GM19328 (cell line): ENCODE measurements around the gene FRAS1.
"Not testable (repeated sequence)": the region's sequence is repeated elsewhere in the genome, so short reads cannot be mapped to it uniquely, and the experiment has no call there.

Source experiments
- ATAC-seq: cut with Tn5 transposase; IDR thresholded peaks from one replicate; pipeline ENCODE4 v1.9.1; 2021; ENCODE audit warnings: mild to moderate bottlenecking, moderate library complexity; ENCODE audit not compliant: unreplicated experiment

FRAS1 gene, protein sequence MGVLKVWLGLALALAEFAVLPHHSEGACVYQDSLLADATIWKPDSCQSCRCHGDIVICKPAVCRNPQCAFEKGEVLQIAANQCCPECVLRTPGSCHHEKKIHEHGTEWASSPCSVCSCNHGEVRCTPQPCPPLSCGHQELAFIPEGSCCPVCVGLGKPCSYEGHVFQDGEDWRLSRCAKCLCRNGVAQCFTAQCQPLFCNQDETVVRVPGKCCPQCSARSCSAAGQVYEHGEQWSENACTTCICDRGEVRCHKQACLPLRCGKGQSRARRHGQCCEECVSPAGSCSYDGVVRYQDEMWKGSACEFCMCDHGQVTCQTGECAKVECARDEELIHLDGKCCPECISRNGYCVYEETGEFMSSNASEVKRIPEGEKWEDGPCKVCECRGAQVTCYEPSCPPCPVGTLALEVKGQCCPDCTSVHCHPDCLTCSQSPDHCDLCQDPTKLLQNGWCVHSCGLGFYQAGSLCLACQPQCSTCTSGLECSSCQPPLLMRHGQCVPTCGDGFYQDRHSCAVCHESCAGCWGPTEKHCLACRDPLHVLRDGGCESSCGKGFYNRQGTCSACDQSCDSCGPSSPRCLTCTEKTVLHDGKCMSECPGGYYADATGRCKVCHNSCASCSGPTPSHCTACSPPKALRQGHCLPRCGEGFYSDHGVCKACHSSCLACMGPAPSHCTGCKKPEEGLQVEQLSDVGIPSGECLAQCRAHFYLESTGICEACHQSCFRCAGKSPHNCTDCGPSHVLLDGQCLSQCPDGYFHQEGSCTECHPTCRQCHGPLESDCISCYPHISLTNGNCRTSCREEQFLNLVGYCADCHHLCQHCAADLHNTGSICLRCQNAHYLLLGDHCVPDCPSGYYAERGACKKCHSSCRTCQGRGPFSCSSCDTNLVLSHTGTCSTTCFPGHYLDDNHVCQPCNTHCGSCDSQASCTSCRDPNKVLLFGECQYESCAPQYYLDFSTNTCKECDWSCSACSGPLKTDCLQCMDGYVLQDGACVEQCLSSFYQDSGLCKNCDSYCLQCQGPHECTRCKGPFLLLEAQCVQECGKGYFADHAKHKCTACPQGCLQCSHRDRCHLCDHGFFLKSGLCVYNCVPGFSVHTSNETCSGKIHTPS (N-terminal part only)

DNA sequence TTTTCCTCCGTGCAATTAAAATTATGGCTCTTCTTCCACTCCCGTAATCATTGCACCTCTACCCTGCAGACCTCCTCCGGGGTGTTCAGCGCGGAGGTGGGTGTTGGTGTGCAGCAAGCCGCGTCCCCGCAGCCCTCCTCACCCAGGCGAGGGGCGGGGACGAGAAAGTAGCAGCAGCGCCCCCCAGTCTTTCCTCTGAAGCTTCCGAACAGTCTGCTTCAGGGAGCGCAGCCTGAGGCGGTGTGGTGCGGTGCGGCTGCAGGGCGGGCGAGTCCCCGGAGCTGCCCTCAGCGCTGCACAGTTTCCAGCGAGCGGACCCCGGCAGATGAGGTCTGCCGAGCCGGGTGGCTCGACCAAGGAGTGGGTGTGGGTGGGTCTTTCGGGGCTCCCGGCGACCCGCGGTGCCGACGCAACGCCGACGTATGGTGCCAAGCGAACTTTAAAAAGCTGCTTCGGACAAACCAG is at the start of gene FRAS1:
FRAS1 (plus strand) TSS at position 189 of the 465 bp plus-strand sequence. CDS start 687 bp downstream, outside the sequence.
- no peak for ATAC-seq

DNA sequence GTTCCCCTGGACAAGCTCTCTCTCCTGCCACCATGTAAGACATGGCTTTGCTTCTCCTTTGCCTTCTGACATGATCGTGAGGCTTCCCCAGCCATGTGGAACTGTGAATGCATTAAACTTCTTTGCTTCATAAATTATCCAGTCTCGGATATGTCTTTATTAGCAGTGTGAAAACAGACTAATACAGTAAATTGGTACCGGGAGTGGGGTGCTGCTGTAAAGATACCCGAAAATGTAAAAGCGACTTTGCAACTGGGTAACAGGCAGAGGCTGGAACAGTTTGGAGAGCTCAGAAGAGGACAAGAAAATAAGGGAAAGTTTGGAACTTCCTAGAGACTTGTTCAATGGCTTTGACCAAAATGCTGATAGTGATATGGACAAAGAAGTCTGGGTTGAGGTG is 46.1 kb upstream of the FRAS1 start:
- ATAC-seq: not testable (repeated sequence)

DNA sequence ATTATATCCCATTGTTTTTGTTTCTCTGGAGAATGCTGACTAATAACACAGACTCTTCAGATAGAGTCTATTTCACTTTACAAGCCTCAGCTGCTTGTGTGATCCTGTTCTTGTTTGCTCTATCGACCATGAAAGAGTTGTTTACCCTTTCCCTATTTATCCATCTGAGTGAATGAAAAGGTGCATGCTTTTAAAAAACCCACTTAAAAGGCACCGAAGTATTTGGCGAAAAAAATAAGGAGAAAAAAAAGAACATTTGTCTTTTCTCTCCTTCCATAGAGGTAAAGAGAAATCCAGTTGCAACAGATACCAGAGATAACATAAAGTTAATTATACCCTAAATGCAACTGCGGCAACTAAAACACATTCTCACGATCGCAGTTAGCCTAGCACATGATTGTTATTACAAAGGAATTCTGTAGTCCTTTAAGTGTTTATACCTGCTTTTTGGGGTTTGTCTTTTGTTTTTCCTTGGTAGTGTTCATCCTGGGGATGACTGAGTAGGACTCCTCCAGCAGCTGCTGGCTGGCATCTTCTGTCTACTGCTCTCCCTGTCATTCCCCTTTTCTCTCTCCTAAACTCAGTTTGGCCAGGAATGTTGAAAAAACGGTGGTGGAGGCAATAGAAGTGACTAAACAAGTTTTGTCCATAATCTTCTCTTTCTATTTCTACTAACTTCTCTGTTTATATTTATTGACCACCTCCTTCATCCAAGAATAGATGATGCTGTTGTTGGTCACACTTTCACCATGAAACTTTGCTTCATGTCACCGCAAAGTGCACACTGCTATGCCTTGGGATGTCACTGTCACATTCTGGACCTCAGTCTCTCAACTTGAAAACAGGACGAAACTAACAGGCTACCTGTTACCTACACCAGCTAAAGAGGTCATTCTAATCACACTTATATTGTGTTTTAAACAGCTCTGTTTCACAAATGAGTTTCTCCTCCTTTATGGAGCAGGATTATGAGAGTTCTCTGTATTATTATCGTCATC is 41.9 kb upstream of the FRAS1 start:
- no peak for ATAC-seq

DNA sequence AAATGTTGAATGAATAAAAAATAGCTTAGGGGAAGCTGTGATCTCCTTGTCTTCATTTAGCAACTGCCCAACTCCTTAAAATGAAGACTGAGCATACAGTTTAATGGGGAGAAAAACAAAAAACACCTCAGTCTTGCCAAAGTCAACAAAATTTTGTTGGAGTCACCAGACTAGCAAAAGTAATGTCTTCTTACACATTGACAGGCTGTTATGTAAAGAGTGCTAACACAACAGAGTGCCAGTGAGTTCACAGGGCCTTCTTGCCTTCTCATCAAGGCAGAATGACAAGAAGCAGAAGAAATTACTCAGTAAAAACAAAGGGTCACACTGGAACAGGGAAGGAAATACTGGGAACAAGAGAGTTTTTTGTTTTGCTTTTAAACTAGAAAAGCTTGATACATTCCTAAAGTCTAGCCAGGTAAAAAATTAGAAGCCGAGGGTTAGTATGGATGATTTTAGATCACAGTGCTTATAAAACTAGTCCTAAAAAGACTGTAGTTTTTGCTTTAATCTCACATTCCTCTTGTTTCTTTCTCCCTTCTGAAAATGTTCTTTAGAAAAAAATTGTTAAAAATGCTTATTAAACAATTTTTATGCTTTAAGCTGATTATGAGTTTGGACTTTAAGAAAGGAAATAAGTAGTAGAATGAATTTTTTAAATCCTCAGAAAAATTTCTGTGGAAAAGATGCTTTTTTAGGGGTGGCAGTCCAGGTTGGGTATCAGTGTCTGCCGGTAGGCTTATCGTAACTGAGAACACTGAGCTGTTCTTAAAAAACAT is 38.7 kb upstream of the FRAS1 start:
- no peak for ATAC-seq

DNA sequence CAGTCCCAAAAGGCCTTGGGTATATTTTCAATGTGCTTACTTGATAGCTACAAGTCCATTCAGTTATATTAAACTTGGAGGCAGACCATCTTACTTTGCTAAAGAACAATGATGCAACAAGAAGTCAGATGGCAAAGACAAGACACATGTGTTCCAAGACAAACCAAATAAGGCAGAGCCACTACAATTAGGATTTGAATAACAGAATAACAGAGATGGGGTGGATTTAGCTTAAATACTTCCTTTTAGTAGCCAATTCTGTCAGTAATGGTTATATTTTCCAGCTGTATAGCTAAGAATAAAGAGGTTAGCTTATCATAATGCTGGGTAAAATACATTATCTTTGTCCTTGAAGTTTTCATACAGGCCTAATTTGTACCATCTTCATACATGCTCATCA is 37.7 kb upstream of the FRAS1 start:
- ATAC-seq: no peak

DNA sequence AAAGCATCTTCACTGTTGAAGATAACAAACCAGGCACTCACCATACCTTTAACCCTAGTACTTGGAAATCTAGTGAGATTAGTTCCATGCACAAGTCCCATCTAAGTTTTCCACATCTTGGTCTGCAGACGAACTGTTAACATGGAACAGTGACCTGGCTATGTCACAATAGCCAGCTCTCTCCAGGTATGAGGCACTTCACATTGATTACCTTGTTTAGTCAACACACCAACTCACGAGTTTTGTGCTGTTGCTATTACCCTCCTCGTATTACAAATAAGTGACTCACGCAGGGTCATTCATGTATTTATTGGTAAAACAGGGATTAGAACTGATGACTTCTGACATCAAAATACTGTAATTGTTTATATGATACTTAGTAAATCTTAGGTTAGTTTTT is 36.4 kb upstream of the FRAS1 start:
- ATAC-seq: no peak

DNA sequence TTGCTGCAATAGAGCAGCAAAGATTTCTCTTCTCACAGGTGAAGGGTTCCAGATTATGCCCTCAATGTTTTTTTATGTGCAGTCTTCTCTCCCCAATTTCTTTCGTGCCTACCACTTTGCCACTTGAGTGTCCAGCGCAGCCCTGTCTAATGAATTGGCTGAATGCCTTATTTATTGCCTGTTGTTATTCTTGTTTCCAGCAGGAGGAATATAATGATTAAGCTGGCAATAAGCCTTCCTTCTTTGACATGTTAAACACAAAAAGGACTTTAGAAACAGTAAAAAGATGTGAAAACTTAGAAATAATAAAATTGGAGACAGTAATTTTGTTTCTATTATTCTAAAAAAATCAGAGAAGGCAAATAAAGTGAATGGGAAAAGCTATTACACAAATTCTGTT is 34.6 kb upstream of the FRAS1 start:
- no peak for ATAC-seq

DNA sequence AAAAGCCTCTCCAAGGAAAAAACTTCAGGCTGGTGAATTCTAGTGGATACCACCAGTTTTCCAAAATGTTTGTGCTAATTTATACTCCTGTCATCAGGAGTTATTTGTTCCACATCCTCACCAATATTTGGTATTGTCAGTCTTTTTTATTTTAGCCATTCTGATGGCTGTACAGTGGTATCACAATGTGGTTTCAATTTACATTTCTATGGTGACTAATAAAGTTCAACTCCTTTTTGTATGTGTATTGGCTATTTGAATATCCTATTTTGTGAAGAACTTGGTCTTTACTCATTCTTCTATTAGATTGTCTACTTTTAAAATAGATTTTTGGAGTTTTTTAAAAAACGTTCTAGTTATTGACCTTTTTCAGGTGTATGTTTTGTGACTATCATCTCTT is 33.0 kb upstream of the FRAS1 start:
- ATAC-seq: no peak

DNA sequence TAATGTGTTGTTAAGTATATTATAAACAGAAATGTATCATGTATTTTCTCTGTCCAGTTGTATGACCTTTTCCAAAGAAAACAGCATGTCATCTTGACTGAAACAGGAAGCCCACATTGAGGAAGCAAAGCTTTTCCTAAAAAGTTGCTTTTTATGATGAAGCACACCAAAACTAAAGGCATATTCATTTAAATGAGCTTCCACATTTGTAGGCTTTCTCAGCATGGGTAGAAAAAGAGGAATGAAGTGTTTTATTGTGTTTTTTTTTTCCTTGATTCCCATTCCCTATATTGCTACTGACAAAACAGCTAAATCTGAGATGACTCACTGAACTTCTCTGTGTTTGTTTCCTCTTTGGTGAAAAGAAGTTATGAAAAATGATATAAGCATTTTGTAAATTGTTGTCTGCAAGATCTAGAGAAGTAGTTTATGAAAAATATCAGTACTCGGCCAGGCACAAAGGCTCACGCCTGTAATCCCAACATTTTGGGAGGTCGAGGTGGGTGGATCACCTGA is 32.5 kb upstream of the FRAS1 start:
- ATAC-seq: no peak

DNA sequence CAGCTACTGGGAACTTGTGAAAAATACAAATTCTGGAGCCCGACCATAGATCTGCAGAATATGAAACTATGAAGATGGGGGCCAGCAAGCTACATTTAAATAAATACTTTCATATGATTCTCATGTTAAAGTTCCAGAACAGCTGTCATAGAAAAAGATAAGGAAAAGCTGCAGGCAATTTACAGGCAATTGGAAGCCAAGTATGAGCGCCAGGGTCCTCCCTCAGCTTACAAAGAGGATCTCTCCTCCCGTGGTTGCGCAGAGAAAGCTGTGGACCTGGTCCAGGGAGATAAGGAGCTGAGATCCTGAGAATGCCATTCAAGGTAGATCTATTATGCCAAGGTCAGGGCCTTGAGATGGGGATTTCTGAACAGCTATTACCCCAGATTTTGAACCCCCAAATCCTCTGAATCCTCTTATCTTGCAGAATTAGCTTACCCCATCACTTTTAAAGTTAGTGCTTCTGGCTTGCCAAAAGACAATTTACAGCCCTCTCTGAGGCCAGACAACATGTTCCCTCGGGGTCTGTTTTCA is 25.6 kb upstream of the FRAS1 start:
- no peak for ATAC-seq

DNA sequence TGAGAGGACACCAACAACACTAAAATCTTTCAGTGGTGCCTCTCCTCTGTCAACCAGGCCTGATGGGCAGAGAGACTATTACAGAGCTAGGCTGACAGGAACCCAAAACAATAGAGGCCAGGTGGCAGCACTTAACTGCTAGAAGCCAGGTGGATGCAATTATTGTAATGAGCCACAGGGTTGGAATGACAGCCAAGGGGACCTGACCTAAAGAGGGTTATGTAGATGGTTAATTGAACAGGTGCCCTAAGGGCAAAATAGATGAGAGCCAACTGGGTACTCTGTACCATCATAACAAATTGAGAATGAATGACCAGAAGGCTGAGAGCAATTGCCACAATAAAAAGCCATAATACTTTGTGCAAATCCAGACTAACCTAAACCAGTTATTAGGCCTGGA is 24.7 kb upstream of the FRAS1 start:
- no peak for ATAC-seq

DNA sequence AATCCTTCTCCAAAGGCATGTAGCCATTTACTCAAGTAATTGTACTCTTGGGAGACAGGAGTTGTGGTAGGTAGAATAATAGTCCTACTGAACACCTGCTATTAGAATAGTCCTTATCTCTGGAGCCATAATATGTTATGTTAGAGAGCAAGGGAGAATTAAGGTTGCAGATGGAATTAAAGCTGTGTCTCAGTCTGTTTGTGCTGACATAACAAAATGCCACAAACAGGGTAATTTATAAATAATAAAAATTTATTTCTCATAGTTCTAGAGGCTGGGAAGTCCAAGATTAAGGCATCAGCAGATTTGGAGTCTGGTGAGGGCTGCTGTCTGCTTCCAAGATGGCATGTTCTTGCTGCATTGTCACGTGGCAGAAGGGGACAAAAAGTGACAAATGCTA is 24.2 kb upstream of the FRAS1 start:
- ATAC-seq: no peak

DNA sequence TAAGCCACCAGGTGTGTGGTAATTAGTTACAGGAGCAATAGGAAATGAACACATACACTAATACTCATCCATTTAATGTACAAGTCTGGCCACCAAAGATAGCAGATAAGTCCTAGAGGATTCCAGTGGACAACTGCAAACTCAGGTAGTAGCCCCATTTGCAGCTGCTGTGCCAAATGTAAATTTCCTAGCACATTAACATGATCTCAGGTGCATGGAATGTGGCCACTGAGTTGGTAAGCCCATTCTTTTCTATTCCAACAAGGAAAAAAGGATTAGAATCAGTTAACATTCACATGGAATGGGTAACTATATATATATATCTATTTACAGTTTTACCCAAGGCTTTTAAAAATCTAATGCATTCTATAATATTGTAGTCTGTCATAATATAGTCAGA is 23.3 kb upstream of the FRAS1 start:
- ATAC-seq: no peak

DNA sequence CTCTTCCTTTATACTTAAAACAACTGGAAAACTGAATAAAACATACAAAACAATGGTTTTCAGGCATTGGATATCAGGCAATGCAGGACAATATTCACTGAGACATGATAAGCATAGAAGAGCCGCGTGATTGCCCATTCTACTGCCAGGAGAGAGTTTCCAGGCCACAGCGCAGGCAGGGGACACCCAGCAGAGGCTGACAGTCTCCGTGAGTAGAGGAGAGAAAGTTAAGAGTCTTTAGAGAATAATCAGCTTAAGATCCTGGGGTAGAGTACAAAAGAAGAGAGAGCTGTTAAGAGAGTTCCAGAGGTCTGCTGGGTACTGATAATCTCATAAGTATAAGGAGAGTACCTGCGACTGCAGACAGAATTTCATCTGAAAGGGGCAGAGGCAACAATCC is 18.4 kb upstream of the FRAS1 start:
- no peak for ATAC-seq

DNA sequence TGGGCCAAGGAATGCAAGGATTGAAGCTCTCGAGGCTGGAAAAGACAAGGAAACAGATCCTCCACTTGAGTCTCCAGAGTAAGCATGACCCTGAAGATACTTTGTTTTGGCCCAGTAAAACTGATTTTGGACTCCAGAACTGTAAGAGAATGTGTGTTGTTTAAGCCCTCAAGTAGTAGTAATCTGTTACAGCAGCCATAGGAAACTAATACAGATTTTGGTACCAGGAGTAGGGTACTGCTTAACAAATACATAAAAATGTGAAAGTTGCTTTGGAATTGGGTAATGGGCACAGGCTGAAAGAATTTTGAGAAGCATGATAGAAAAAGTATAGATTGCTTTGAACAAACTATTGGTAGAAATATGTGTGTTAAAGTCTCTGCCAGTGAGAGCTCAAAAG is 17.4 kb upstream of the FRAS1 start:
- no peak for ATAC-seq

DNA sequence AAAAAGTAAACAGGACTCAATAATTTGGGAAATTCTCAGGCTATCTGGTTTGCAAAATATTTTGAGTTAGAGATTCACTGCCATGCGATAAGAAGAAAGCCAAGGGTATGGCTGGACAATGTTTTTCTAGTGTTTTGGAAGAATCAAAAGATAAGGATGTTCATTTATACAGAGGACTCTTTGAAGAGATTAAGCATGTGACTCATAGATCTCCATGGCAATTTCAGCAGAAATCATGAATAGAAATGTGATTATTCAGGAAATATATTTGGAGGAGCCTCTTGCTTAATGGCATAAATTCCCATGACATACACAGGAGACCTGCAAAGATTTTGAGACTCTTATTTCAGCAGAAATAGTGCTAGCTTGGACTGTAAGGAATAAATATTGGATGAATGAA is 16.7 kb upstream of the FRAS1 start:
- ATAC-seq: no peak

DNA sequence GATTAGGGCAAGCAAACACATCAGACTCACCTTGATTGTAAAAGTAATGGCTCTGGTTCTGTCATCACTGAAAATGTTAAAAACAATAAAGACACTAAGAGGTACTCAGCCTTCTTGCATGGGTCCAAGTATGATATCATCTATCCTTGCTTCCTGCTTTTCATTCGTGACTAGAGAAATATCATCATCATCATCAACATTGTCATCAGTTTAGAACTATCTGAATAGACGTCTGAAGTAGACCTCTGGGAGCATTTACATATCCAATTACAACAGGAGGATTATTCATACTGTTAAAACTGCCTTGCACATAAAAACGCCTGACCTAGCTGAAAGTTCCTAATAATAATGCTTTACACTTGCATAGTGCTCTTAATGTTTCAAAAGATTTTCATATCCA is 9.8 kb upstream of the FRAS1 start:
- ATAC-seq: no peak

DNA sequence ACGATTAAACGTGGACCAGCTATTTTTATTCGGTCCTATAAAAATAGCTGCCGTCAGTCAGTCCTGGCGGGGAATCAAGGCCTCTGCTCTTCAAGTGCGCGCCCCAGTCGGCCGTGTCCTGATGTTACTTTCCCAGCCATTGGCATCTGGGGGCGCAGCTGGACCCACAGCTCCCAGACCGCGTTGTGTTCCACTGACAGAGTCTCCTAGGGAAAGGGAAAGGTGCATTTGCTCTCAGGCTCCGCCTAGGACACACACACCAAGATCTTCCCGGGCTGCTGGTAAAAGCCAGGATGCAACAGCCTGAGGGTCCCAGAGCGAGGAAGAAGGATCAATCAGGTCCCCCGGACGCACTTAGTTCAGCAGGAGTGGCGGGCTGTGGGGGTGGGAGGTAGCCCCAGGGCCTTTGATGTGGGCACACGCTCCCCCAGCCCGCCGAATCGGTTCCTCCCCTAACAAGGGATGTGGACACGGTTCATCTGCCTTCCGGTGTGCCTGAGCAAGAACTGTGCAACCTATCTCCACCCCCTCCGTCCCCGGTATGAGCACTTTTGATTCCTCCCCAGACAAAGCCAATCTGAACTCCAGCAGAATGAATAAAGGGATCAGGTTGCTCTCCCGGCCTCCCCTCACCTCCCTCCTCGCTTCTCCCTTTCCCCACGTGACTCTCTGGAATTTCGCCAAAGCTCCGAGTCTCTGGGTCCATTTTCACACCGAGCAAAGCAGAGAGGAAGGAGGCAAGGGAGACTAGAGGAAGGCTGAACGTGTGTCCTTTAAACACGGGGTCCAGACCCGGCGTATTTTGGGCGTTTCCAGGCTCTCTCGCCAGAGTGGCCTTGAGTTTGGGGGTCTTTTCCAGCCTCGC is 626 bp upstream of the FRAS1 start:
- ATAC-seq: no peak
